Prostate gland (tissue), 2 donors: ENCODE measurements around the gene WWOX. TPM values are rescaled to one million over a fixed set of nuclear protein-coding genes. Genes with fewer than 3 reads are reported as not detected.

Source experiments
- DNase-seq: peaks from one replicate; pipeline ENCODE4 v3.0.0-alpha.2; 2019; ENCODE audit warnings: low spot score
- H3K27ac ChIP-seq, 2 donors: fragments of 200-600 bp; sonication (generic); 2 replicates each; pipeline ENCODE4 v1.5.1; 2017 to 2019
- H3K27me3 ChIP-seq: fragments of 200-600 bp; sonication (generic); replicated peaks from 2 replicates; pipeline ENCODE4 v1.5.1; 2019; ENCODE audit not compliant: insufficient read depth
- H3K36me3 ChIP-seq, 2 donors: fragments of 200-600 bp; sonication (generic); 1 replicate in 1 of 2; 2 replicates in 1 of 2; pipeline versions ENCODE4 v1.5.1 to v1.8.1; 2017 to 2019
- H3K4me1 ChIP-seq: fragments of 200-600 bp; sonication (generic); replicated peaks from 2 replicates; pipeline ENCODE4 v1.5.1; 2019
- H3K4me3 ChIP-seq, 2 donors: fragments of 200-600 bp; sonication (generic); 2 replicates each; pipeline ENCODE4 v1.5.1; 2017 to 2019
- H3K9me3 ChIP-seq: fragments of 200-600 bp; sonication (generic); 2 replicates; pipeline ENCODE4 v1.5.1; 2017
- CTCF ChIP-seq, 4 experiments: fragments of 200-600 bp in 2 of 4; fragments of 450-650 bp in 2 of 4; sonication (generic) in 2 of 4; IDR thresholded peaks; 1 replicate in 3 of 4; 2 replicates in 1 of 4; pipeline ENCODE4 v1.5.1; 2016 to 2019; ENCODE audit warnings: antibody characterized with exemption in 4 of 4, mild to moderate bottlenecking in 2 of 4, moderate library complexity in 2 of 4
- POLR2A ChIP-seq: fragments of 450-650 bp; IDR thresholded peaks from one replicate; pipeline ENCODE4 v1.6.1; 2016; ENCODE audit warnings: antibody characterized with exemption, mild to moderate bottlenecking
- POLR2AphosphoS5 ChIP-seq: sonication (generic); formaldehyde crosslinking; IDR thresholded peaks from one replicate; pipeline ENCODE4 v1.6.1; 2017; ENCODE audit warnings: antibody characterized with exemption
- whole genome bisulfite sequencing: methylation state at CpG from one replicate; pipeline ENCODE4 v1.1.5; 2018; 5-methylcytosine and 5-hydroxymethylcytosine counted together
- intact Hi-C: fragments of 100-400 bp; cut with DNase I; formaldehyde crosslinking; loops from one replicate; pipeline ENCODE4 v1.14.2; 2022
- total RNA-seq, 2 donors: library from RNA; depleted of rRNA; stranded (reverse); fragments of >200 nt; gene quantifications; one replicate each; pipeline ENCODE4 v1.1.0, GENCODE V29; 2016

The WWOX gene
- total RNA-seq, 2 donors from 2014 or later: 93.2 to 99.4 TPM

DNA sequence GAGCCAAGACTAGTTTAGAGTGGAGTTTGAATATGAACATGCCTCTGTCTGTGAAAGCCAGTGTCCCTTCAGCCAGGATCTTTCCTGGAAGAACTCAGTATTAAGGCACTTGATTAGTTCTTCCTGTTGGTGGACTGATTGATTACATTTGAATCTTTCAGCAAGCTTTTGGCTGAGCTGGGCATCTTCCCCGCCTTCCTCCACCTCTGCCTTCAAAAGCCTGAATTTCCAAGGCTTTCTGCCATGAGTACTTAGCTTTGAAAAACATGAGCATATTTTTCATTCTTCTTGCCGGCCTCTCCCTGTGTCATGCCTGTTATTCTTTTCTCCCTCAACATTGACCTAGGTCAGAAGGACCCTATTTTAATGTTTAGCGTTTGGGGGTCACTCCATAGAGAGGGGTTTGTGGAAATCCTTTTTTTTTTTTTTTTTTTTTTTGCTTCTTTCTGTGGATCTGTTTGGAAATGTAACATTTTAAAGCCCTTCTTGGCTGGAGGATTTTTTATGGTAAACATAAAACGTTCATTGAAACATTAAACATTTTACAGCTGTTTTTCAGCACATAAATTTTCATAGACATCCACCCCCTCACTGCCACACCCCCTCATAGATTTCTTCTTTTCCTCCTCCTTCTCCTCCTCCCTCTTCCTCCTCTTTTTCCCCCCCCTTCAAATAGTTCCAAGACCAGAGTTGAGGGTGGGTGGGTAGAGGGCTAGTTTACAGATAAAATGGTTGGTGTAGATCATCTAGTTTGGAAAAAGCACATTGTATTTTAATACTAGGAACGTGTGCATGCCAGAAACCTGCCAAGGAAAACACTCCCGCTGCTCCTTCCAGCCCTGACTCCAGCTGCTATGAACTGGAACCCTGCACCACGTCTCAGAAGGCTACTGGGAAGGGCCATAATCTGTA is 645.9 kb downstream of the WWOX start:
- WGBS: 20% methylated on average over 7 of the region's 7 CpGs
- DNase-seq: peak; percentile 24
- TF ChIP-seq POLR2AphosphoS5: no peak
- no peak for TF ChIP-seq CTCF (IDR thresholded peaks at IDR 0.05)
- TF ChIP-seq POLR2A: no peak
- peaks cover 5% of the 10 kb centered on the region for H3K4me1 ChIP-seq
- H3K4me3 ChIP-seq: no peak overlapping the region
- H3K27me3 ChIP-seq: no peaks in the 10 kb centered on the region
- H3K27ac ChIP-seq: peak overlapping the region; percentile 28 to 40
- no peaks in the 10 kb centered on the region for H3K36me3 ChIP-seq
- no peaks in the 10 kb centered on the region for H3K9me3 ChIP-seq
- intact Hi-C loops: no loop called here

- TF ChIP-seq POLR2A (no peak), CTCF (IDR thresholded peaks at IDR 0.05) (no peak), POLR2AphosphoS5 (no peak)
- Histone ChIP-seq H3K27me3 (no peaks in the 10 kb centered on the region), H3K9me3 (no peaks in the 10 kb centered on the region), H3K27ac (no peak overlapping the region), H3K4me1 (peaks cover 5% of the 10 kb centered on the region), H3K36me3 (no peaks in the 10 kb centered on the region), H3K4me3 (no peak overlapping the region)
- intact Hi-C loops: no loop called here
- WGBS: 90% methylated on average over 2 of the region's 2 CpGs
- DNase-seq: no peak
These were observed 647.3 kb downstream of the WWOX start for GRCh38 chr16:78746718-78747117.

DNA sequence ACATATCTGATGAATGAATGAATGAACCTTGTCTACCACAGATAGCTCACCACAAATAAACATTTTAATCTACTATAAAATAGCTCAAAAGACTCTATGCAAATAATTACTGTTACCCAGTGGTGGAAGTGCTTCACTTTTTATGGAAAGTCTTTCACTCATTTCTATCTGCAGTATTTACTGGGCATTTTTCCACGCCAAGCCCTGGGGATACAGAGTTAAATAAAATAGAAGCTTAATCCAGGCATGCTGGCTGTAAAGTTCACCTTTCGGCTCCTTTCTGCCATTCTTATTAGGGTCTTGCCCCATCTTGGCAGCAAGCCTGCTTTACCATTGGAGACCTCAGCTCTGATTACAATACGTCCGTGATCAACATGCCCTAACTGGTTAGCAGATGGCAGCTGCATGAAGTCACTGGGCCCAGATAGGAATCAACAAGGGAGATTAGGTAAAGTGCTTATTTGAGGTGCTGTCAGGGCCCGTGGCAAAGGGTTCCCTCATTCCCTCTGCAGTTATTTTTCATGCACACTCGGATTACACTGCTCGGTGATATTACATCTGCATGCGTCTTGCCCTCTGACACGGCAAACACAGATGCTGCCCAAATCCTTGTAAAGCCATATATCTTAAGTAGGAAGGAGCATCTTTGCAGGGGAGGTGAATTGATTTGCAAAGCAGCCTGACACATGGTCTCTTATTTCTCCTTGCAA is 648.9 kb downstream of the WWOX start:
- no peaks in the 10 kb centered on the region for H3K27me3 ChIP-seq
- intact Hi-C loops: no loop called here
- 43% methylated on average over 9 of the region's 9 CpGs for WGBS
- H3K27ac ChIP-seq: no peak overlapping the region
- no peak for TF ChIP-seq CTCF (IDR thresholded peaks at IDR 0.05)
- peak; percentile 69 for TF ChIP-seq POLR2AphosphoS5
- H3K36me3 ChIP-seq: no peaks in the 10 kb centered on the region
- H3K4me1 ChIP-seq: peaks cover 5% of the 10 kb centered on the region
- DNase-seq: peak; percentile 69
- no peaks in the 10 kb centered on the region for H3K9me3 ChIP-seq
- no peak overlapping the region for H3K4me3 ChIP-seq

DNA sequence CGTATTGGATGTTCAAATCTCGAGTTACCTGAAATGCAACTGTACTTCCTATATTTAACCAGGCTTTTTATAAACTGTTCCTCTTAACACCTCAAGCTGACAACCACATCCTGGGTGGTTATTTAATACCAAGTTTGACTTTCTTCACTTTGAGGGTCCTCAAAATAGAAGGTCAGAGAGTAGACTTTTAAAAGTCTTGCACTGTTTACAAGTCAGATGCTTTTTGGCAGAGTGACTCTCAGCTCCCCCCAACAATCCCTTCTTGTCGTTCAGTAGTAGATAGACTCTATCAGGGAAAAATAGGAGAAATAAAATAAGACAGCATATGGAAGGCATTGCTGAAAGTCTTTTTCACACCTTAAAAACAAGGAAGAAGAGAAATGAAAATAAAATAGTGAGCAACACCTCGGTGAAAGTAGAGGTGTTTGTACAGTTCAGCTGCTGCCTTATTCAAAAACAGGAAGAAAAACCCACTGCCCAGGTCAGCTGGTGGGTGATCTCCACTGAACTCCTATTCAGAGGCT is 650.4 kb downstream of the WWOX start:
- no peak overlapping the region for H3K27ac ChIP-seq
- H3K4me3 ChIP-seq: no peak overlapping the region
- no peaks in the 10 kb centered on the region for H3K36me3 ChIP-seq
- no peaks in the 10 kb centered on the region for H3K27me3 ChIP-seq
- intact Hi-C loops: no loop called here
- H3K4me1 ChIP-seq: peaks cover 4% of the 10 kb centered on the region
- TF ChIP-seq CTCF (IDR thresholded peaks at IDR 0.05) (no peak), POLR2AphosphoS5 (no peak), POLR2A (no peak)
- DNase-seq: no peak
- WGBS: 59% methylated on average over 4 of the region's 4 CpGs
- no peaks in the 10 kb centered on the region for H3K9me3 ChIP-seq
